ENCODE data around the gene DAO.
A peak's percentile ranks its signal among the peaks of the same experiment; 100 is the strongest.

GRCh38 chr12:108838194-108839017 is 41.5 kb upstream of the DAO start:
- TF ChIP-seq CTCF (conservative IDR thresholded peaks at IDR 0.05; ENCODE audit: low read depth, low read length): no peak
- peak; percentile 94; the same call in 1 of the 2 replicates for TF ChIP-seq POLR2A (IDR thresholded peaks at IDR 0.05; ENCODE audit: low read depth, low read length)
- TF ChIP-seq CHD1 (IDR thresholded peaks at IDR 0.05; ENCODE audit: low read depth, low read length): peak; percentile 58; the same call in 1 of the 2 replicates
- no peak for TF ChIP-seq ELK1 (IDR thresholded peaks at IDR 0.05; ENCODE audit: borderline replicate concordance, low read depth, low read length)
- peak; percentile 29; the same call in 1 of the 2 replicates for TF ChIP-seq RFX5 (IDR thresholded peaks at IDR 0.05; ENCODE audit: low read depth, low read length)

Data from IMR-90 (cell line).